ENCODE measurements around the gene LRRC61.
A peak's percentile ranks its signal among the peaks of the same experiment; 100 is the strongest.

Gene LRRC61

DNA sequence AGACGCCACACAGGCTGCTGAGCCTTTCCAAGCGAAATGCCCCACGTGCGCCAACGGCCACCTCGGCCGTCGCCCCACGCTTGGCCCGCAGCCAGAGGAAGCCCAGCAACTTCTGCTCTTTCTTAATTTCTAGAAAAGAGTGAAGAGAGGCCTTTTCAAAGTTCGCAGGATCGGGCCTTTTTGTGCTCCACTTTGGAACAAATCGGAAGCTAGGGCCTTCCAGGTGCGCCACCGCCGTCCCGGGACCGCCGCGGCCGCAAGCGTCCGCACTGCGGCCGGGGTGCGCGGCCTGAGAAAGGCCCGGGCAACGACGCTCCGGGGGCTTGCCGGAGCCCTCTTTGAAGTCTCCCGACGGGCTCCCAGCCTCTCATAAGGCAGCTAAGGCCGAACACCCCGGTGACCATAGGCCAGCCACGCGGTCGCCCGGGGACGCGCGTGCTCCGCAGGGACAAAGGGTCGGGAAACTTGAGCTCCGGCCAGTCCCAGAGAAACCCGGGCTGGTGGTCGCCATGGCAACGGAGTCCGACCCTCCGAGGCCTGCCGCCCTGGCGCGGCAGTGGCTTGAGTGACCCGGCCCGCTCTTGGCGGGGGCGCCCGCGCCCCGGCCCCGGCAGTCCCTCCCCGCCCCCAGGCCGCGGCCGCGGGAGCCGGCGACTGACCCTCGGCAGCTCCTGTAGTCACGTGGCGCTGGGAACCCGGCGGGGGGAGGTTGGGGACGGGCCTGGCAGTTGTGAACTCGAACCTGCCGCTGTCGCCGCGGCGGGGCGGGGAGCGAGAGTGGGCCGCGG lies 45.1 kb downstream of the LRRC61 start, which contains the start of gene REPIN1:
Gene REPIN1, plus strand, starts transcription at position 727 of the 788 bp plus-strand sequence. CDS start 890 bp downstream, outside the sequence.
- H3K4me3 ChIP-seq (ENCODE audit: low read depth, low read length), result peak within 1 kb of the TSS; percentile 88

DNA sequence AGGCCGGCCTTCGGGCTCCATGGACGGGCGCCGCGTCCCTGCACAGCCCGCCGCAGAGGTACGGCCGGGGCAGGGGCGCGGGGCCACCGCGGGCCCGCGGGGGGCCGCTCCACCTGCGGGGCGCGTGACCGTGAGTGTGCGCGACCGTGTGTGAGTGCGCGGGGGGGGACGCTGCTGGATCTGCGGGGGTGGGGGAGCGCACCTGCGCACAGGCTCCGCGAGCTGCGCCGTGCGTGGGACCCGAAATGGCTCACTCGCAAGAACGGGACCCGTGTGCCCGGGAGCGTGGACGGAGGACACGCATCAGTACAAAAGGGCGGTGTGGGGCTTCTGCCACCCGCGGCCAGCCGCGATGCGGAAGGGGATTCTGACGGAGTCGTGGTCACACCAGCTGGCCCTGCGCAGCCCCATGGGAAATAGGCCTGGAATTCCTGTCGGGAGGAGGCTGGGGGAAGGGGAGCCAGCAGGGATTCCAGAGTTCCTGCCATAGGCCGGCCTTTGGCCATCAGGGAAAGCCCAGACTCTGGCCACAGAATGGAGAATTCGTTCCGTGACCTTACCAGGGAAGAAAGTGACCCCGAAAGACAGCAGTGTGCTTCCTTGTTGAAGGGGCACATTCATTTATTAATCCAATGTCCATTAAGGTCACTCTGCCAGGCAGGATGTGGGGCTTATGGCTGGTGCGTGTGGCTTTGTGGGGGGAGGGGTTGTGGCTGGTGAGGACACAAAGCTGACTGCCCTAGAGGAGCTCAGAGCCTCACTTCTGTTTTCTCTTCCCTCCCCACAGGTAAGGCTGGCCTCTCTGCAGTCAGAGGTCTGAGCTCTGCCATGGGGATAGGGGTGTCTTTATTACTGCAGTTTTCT lies 46.0 kb downstream of the LRRC61 start:
- H3K27ac ChIP-seq, result peak overlapping the region; percentile 90
- H3K4me2 ChIP-seq (ENCODE audit: low read length), result peak overlapping the region; percentile 88
- H3K9me3 ChIP-seq (ENCODE audit: control insufficient read depth, low read length), result no peaks in the 10 kb centered on the region
- peak overlapping the region; percentile 83 for H3K9ac ChIP-seq
- peak overlapping the region; percentile 88 for H3K4me3 ChIP-seq (ENCODE audit: low read depth, low read length)
- no peaks in the 10 kb centered on the region for H3K27me3 ChIP-seq (ENCODE audit: control insufficient read depth, insufficient read depth, low read length)
- peaks cover 15% of the 10 kb centered on the region for H3K4me1 ChIP-seq
- TF ChIP-seq, protein P1, sequence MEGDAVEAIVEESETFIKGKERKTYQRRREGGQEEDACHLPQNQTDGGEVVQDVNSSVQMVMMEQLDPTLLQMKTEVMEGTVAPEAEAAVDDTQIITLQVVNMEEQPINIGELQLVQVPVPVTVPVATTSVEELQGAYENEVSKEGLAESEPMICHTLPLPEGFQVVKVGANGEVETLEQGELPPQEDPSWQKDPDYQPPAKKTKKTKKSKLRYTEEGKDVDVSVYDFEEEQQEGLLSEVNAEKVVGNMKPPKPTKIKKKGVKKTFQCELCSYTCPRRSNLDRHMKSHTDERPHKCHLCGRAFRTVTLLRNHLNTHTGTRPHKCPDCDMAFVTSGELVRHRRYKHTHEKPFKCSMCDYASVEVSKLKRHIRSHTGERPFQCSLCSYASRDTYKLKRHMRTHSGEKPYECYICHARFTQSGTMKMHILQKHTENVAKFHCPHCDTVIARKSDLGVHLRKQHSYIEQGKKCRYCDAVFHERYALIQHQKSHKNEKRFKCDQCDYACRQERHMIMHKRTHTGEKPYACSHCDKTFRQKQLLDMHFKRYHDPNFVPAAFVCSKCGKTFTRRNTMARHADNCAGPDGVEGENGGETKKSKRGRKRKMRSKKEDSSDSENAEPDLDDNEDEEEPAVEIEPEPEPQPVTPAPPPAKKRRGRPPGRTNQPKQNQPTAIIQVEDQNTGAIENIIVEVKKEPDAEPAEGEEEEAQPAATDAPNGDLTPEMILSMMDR (IDR thresholded peaks at IDR 0.05), result no peak
- H3K36me3 ChIP-seq (ENCODE audit: control insufficient read depth, insufficient read depth, low read length), result no peaks in the 10 kb centered on the region
- H2AFZ ChIP-seq, result peak overlapping the region; percentile 87
- H3K79me2 ChIP-seq, result peaks cover 23% of the 10 kb centered on the region

More for the DNA sequence above, 45.1 kb downstream of the LRRC61 start, which contains the start of gene REPIN1:
- peaks cover 14% of the 10 kb centered on the region for H3K4me1 ChIP-seq
- peak within 1 kb of the TSS; percentile 90 for H3K27ac ChIP-seq
- peaks cover 23% of the 10 kb centered on the region for H3K79me2 ChIP-seq
- no peaks in the 10 kb centered on the region for H3K9me3 ChIP-seq (ENCODE audit: control insufficient read depth, low read length)
- TF ChIP-seq, protein P1 (IDR thresholded peaks at IDR 0.05), result no peak
- H3K4me2 ChIP-seq (ENCODE audit: low read length), result peak within 1 kb of the TSS; percentile 88
- peak within 1 kb of the TSS; percentile 94 for H3K9ac ChIP-seq
- H3K36me3 ChIP-seq (ENCODE audit: control insufficient read depth, insufficient read depth, low read length), result no peaks in the 10 kb centered on the region
- H2AFZ ChIP-seq, result peak within 1 kb of the TSS; percentile 100
- H3K27me3 ChIP-seq (ENCODE audit: control insufficient read depth, insufficient read depth, low read length), result no peaks in the 10 kb centered on the region

DNA sequence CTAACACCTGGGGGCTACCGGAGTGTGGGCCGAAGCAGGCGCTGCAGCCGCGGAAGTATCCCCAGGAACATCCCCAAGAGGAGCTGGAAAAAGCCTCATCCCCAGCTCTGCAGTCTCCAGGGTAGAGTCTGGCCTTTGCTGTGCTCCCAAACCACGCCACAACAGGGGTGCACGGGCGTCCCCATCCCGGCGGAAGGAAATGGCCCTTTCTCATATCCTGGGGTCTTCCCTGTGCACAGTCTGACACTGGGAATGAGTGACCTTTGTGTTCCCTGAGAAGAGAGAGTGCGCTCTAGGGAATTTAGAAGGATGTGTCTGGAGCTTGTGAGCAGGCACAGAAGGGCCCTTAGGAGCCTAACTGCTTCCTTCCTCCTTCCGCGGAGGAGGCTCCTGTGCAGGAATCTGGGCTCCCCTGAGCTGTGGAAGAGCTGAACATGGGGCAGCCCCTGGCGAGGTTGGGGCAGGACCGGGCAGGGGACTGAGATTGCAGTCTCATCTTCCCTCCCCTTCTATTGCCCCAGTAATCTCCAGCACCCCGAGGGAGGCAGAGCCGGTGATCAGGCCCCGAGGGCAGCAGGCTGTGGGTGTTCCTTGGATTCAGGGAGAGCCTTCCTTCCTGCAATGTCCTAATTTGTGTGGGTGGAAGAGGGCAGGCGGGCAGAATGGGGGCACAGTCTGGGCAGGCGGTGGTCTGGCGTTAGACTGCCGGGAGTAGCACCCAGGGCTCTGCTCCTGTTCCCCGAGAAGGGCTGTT lies 46.8 kb downstream of the LRRC61 start:
- peaks cover 23% of the 10 kb centered on the region for H3K79me2 ChIP-seq

DNA sequence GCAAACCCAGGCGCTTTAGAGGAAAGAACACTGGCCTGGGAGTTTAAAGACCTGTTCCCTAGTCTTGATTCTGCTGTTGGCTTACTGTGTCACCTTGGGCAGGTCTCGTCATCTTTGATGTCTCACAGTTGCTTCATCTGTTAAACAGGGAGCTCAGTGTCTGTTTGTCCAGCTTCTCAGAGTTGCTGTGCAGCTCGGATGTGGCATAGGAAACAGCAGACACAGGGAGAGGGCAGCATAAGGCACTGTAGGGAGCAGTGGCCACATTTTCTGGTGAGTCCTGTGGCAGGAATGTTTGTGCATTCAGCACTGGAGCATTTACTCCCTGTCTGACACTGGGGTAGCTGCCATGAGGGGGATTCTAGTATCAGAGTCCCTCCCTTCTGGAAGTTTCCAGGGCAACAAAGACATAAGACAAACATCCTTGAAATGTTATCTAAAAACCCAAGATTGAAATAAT lies 47.5 kb downstream of the LRRC61 start:
- no peak overlapping the region for H3K9ac ChIP-seq
- no peaks in the 10 kb centered on the region for H3K9me3 ChIP-seq (ENCODE audit: control insufficient read depth, low read length)
- H3K4me2 ChIP-seq (ENCODE audit: low read length), result peak overlapping the region; percentile 88
- no peaks in the 10 kb centered on the region for H3K36me3 ChIP-seq (ENCODE audit: control insufficient read depth, insufficient read depth, low read length)
- no peak overlapping the region for H2AFZ ChIP-seq
- H3K4me3 ChIP-seq (ENCODE audit: low read depth, low read length), result peak overlapping the region; percentile 88
- H3K4me1 ChIP-seq, result peaks cover 15% of the 10 kb centered on the region
- no peak overlapping the region for H3K27ac ChIP-seq
- peaks cover 23% of the 10 kb centered on the region for H3K79me2 ChIP-seq
- no peaks in the 10 kb centered on the region for H3K27me3 ChIP-seq (ENCODE audit: control insufficient read depth, insufficient read depth, low read length)
- TF ChIP-seq, protein P1 (IDR thresholded peaks at IDR 0.05), result no peak

More for the DNA sequence above, 46.8 kb downstream of the LRRC61 start:
- peak overlapping the region; percentile 90 for H3K27ac ChIP-seq
- no peaks in the 10 kb centered on the region for H3K27me3 ChIP-seq (ENCODE audit: control insufficient read depth, insufficient read depth, low read length)
- no peaks in the 10 kb centered on the region for H3K9me3 ChIP-seq (ENCODE audit: control insufficient read depth, low read length)
- peak overlapping the region; percentile 88 for H3K4me3 ChIP-seq (ENCODE audit: low read depth, low read length)
- H3K9ac ChIP-seq, result peak overlapping the region; percentile 83
- H3K36me3 ChIP-seq (ENCODE audit: control insufficient read depth, insufficient read depth, low read length), result no peaks in the 10 kb centered on the region
- no peak overlapping the region for H2AFZ ChIP-seq
- TF ChIP-seq, protein P1 (IDR thresholded peaks at IDR 0.05), result no peak
- H3K4me1 ChIP-seq, result peaks cover 15% of the 10 kb centered on the region
- H3K4me2 ChIP-seq (ENCODE audit: low read length), result peak overlapping the region; percentile 88
